Suprapubic skin (tissue), 4 donors: ENCODE results near the gene DCP1B.

Source experiments
- CTCF ChIP-seq, 2 donors: fragments of 200-600 bp in 1 of 2; fragments of 450-650 bp in 1 of 2; sonication (generic) in 1 of 2; IDR thresholded peaks; one replicate each; pipeline ENCODE4 v1.5.1; 2016 to 2019; ENCODE audit warnings: antibody characterized with exemption in 2 of 2, mild to moderate bottlenecking in 1 of 2, moderate library complexity in 1 of 2
- POLR2A ChIP-seq, 2 donors: fragments of 450-650 bp; IDR thresholded peaks; one replicate each; pipeline ENCODE4 v1.6.1; 2017; ENCODE audit warnings: antibody characterized with exemption in 2 of 2, mild to moderate bottlenecking in 2 of 2, moderate library complexity in 2 of 2
- POLR2AphosphoS5 ChIP-seq, 3 donors: sonication (generic); formaldehyde crosslinking; IDR thresholded peaks; one replicate each; pipeline ENCODE4 v1.6.1; 2017; ENCODE audit warnings: antibody characterized with exemption in 3 of 3

- no peak for TF ChIP-seq CTCF (IDR thresholded peaks at IDR 0.05)
- no peak for TF ChIP-seq POLR2A (IDR thresholded peaks at IDR 0.05)
- no peak for TF ChIP-seq POLR2AphosphoS5 (IDR thresholded peaks at IDR 0.05)
These were observed 41.9 kb downstream of the DCP1B start for GRCh38 chr12:1962051-1963020.
